GM19463 (cell line): Measurements from ENCODE around the gene UNC79.

Experiments used
- ATAC-seq: cut with Tn5 transposase; IDR thresholded peaks from one replicate; pipeline ENCODE4 v1.9.1; 2021; ENCODE audit warnings: mild to moderate bottlenecking, moderate library complexity; ENCODE audit not compliant: unreplicated experiment

The UNC79 gene

DNA sequence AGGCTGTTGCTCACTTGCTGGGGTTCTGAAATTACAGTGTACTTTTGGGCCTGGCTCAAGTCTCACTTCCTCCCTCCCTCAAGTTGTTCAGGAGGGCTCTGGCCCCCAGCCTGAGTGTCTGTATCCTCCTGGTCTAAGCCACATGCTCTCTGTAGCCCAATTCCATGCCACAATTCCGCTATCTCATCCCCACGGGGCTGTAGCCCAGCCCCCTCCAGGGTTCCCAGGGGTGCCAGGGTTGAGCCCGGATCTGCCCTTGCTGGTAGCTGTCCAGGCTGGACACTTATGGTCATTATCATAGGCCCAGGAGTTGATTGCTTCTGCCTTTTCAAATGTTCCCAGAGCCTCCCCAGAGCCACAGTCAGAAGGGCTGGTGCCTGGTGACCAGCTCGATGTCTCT lies 292.3 kb downstream of the UNC79 start:
- ATAC-seq, result no peak

DNA sequence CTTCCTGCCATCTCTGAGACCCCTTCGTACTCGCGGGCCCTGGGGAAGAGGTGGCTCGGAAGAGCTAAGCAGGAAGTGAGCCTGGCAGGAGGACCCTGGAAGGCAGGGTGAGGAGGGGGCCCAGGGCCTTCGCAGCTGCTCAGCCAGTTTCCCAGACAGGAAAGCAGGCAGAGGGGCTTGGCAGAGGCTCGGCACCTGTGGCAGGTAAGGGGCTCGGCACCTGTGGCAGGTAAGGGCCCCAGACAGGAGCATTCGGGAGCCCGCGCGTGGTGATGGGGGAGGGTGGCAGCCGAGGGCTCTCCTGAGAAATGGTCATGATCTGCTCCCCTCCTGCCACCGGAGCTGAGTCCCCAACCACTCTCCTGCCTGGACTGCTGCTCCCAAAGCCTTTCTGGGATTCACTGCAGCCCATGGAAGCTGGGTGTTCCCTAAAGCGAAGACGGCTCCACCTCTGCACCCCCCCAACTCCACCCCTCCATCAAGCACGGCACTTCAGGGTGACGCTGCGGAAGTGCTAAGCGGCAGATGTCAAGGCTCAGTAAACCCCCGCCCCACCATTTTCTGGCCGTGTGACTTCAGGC lies 294.4 kb downstream of the UNC79 start:
- no peak for ATAC-seq

DNA sequence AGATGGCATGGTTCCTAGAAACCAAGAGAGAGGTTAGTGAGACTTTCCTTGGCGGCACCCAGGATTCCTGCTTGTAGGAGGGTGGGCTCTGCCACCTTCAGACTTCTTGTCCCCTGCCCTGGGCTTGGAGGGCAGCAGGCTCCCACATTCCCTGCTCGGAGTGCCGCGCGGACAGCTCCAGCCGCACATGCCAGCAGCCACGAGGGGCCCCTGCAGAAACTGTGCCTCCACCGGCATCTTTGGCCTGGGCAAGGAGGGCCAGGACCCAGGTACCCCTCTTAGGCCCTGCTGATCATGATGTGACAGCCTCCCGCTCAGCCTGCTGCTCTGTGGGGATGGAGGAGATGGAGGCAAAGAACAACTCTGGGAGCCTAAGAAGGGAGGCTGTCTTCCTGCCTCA lies 295.3 kb downstream of the UNC79 start:
- ATAC-seq, result no peak

DNA sequence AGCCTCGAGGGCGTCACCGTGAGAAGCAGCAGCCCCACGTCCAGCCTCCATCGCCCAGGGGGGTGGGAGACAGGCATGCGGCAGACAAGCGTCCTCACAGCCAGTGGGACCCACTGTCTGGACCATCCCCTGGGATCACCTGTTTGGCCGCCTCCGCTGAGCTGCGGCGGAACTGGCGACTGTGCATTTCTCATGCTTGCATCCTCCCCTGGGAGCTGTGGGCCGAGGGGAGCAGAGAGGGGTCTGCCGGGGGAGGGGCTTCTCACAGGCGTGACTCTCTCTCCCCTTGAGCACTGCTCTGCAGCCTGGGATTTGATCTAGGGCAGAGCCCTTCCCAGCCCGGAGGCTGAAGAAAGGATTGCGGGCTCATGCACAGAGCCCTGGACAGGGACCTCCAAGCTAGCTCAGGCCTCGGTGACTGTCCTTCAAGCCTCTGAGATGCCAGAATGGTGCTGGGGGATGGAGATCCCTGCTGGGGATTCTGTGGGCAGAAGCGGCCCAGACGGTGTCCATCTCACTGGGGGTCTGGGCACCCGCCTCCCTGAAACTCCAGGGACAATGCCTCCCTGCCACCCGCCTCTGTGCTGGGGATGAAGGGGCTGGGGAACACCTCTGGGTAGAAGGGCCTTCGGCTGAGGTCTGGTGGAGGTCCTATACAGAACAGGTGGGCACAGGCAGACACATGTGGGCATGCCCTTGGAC lies 296.5 kb downstream of the UNC79 start:
- no peak for ATAC-seq

DNA sequence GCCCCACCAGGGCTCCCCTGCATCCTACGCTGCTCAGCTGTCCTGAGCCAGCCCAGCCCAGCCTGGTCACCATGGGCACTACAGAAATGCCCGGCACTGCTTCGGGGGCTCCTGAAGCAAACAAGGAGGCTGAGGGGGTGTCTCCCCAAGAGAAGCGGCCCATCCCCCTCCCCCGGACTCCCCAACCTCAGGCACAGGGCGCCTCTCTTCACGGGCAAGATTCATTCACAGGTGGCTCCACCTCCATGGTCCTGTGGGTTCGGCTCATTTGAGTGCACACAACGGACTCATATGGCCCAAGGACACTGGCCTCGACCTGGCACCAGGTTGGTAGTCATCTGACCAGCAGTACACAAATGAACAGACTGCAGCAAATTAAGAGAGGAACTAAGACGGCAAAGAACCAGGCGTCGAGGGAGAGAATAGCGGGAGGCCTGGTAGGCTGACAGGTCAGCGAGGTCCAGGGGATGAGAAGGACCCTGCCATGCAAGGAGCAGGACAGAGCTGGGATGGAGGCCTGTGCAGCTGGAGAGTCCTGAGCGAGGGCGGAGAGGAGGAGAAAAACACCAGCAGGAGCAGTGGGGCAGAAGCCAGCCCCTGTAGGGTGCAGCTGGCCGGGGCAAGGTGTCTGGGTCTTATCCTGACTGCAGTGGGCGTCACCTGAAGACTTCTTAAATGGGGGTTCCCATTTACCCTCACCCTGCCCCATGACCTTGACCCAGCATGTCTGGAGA lies 297.3 kb downstream of the UNC79 start:
- no peak for ATAC-seq

DNA sequence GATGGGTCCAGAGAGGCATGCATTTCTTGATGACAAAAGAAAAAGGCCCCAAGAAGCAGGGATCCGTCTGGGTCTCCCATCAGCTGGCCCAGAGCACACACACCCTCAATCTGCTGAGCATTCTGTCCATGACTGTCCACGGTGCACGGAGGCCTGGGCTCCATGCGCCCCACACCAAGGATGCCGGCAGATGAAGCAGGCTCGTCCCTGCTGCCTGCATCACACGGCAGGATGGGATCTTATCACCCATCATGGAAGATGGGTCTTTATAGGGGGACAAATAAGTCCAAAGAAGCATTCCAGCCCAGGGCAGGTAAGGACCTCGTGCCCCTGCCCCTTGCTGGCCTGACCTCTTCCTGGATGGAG lies 297.9 kb downstream of the UNC79 start:
- no peak for ATAC-seq

DNA sequence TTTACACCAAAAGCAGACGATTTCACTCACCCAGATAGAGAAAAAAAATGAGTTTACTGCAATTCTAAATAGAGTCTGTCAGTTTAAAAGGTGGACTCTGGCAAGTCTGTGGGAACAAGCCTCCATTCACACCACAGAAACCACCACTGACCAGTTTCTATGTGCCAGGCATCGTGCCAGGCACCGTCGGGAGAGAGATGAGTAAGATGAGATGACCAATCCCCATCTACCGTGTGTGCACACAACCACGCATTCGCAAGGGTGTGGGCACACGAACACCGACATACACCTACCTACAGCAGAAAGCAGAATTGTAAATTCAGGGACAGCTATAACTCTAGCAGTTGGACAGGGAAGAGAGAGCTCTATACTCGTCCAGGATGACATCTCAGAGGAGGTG lies 299.3 kb downstream of the UNC79 start:
- ATAC-seq, result no peak

DNA sequence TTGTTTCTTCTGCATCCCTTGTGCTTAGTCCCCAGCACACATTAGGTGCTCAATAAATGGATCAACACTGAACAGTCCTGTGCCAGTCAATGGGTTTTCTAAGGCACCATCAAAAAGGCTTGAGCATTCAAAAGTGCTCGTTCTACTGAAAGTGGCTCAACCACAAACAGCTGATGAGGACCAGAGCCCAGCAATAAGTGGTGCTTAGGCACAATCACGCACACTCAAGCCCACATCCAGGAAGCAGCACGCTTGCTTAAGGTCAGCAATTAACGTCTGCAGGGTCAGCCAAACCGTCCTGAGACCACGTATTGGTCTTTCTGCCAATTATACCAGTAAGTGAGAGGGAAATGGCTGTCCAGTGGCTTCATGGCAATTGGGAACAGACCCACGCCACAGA lies 301.0 kb downstream of the UNC79 start:
- no peak for ATAC-seq

DNA sequence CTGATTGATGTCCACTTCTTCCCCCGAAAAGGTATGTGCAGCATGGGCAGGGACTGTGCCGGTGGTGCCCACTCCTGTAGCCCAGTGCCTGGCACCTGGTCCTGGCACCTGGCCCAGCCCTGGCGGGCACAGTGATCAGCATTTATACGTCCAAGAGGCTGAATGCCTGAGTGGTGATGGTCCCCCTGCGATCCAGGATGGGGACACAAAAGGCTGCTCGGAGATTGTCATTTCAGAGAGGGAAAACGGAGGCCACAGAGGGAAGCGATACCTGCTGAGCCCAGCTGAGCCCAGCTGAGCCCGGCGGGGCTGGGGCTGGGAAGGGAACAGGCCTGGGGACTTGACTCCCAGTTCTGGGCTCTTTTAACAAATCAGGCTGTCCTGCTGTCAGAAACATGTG lies 301.8 kb downstream of the UNC79 start:
- no peak for ATAC-seq

DNA sequence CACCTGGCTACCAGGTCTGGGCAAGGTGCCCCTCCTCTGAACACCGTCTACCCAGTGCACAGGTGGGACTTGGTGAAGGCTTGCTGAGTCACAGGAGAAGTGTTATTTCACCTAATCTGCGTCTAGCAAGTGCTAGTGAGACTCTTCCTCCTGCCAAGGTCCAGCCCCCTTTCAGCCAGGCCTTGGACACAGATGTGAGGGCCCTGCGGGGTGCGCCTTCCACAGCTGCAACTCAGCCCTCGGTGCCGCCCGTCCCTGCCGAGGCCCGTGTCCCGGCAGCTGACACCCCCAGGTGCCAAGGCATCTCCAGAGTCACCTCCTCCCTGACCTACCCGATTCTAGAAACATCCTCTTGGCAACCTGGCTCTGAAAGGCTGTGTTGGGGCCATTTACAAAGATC lies 302.5 kb downstream of the UNC79 start:
- ATAC-seq, result no peak

DNA sequence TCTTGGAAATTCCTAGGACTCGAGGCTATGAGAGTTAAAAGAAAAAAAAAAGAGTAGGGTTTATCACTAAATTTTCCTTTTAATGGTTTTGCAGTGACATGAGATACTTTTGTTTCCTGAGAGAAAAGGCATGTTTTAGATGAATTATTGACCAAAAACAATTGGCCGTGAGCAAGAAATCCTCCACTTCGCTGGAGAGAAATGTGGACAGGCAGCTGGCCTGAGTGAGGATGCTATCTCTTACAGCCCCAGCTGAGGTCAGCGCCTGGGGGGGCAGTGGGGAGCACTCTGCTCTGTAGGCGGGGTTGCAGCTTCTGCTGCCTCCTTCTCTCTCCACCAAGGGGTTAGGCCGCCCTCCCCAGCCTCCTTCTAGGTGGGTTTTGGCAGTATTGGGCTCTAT lies 302.9 kb downstream of the UNC79 start:
- no peak for ATAC-seq

DNA sequence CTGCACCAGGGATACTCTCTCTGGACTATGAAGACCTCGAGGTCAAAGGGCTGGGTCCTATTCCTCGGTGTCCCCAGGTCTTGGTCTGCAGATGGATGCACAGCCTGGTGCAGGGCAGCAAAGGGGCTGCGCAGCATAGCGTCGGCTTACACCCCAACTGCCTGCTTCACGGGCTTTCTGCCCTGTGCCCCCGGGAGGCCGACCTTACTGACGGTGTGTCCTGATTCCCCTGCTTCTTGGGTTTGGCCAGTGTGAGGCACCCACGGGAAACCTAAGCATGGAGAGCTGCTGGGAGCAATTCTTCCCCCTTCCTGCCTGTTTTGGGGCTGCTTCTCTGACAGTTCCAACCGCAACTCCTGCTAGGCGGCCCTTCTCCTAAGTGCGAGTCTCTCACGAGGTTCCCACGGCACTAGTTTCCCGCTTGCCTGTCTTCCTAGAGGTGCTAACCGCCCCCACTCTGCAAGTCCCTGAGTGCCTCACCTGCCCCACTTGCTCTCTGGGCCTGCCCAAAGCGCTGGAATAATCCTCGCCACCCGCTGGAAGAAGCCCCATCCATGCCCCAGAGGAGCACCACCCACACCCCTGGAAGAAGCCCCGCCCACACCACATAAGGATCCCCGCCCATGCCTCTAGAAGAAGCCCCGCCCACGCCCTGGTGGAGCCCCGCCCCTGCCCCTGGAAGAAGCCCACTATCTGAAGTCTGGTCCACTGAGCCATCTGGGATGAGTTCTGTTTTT lies 303.5 kb downstream of the UNC79 start:
- ATAC-seq, result no peak

DNA sequence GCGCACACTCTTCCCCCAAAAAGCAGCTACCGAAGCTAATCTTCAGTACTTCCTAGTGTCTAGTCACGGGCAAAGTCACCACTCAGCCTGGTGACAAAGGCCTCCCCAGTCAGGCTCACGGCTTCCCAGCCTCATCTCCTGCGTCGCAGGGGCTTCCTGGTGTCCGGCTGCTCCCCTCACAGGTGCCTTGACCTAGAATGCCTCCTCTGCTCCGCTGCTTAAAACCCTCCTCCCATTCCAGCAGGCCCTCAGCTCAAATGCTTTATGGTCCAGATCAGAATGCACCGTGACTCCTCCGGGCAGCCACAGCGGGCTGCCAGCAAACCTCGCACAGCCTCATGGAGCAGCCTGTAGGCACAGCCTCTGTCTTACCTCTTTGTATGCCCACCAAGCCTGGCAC lies 304.5 kb downstream of the UNC79 start:
- no peak for ATAC-seq

DNA sequence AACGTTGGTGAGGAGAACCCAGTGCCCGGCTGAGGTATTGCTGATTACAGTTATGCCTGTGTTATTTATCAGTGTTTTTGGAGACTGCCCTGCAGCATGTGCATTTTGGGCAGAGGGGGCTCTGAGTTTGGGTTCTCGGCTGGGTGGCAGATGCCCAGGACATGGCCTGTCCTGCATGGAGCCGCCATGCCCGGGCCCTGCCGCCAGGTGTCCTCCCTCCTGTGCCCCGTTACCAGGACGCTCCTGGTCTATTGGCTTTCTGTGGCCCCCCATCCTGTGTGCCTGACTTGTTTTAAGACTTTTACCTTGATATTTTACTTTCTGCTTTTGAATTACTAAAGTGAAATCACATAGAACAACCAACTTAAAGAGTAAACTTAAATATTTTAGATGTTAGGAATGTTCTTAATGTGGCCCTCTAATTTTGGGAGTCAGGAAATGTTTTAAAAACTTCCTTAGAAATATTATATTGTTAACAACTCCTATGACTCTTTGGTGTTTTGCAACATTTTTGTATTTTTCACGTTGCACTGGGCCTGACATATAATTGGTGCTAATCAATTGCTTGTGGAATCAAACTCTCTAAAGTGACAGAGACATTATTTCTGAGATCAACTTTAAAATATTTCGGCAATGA lies 305.8 kb downstream of the UNC79 start:
- no peak for ATAC-seq

DNA sequence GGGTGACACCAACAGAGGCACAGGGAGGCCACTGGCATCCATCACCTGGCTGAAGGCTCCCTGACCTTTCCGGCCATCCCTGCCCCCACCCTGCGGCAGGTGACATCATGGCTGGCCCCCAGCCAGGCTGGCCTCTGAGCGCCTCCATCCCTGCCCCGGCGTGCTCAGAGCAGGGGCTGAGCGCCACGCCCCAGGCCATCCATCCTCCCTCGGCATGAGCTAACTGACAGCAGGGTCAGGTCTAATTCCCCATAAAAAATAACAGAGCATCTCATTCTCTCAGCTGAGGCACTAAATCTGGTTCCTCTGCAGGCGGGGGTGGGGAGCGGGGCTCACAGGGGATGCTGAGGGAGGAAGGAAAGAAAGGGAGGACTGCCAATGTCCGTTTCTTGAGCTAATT lies 306.9 kb downstream of the UNC79 start:
- ATAC-seq, result no peak

DNA sequence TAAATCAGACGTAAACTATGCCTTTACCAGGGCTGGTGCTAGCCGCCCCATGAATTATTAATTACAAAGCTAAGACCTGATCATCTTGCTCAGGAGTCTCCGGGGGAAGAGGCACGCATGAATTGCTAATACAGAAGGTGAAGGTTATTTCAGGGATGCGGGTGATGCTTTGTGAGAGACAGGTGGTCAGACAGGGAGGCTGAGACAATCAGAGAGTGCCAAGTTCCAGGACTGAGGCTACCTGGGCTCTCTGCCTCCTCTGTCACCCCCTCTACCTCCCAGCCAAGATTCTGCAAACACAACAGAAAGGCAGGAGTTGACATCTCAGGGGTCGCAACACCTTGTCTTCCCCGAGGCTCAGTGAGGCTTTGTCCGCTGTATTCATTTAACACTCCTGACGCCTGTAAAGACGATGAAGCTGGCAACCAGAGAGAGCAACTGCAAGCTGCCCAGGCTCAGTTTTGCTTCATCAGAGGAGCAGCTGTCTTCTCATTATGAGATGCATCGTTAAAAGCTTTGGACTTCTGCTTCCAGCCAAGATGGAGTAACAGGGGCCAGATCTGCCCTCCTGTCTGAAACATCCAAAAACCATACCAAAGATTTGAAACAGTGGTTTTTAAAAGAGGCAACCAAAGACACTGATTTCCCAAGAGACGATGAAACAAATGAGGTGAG lies 311.0 kb downstream of the UNC79 start:
- ATAC-seq, result no peak

DNA sequence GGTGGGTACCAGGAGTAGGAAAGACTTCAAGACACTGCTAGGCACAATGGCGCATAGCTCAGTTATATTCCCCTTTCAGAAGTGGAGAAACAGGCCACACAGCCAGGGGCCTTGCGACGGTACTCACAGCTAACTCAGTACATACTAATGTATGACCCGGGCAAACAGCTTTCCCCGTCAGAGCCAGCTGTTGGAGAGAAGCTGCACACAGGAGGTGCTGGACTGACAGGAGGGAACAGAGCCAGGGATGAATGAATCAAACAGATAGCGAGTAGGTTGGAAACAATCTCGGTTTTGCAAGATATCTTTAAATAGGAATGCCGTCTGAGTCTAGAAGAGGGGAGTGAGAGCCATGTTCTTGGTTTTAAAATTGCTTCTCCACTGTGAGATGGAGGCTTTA lies 312.0 kb downstream of the UNC79 start:
- ATAC-seq, result no peak

DNA sequence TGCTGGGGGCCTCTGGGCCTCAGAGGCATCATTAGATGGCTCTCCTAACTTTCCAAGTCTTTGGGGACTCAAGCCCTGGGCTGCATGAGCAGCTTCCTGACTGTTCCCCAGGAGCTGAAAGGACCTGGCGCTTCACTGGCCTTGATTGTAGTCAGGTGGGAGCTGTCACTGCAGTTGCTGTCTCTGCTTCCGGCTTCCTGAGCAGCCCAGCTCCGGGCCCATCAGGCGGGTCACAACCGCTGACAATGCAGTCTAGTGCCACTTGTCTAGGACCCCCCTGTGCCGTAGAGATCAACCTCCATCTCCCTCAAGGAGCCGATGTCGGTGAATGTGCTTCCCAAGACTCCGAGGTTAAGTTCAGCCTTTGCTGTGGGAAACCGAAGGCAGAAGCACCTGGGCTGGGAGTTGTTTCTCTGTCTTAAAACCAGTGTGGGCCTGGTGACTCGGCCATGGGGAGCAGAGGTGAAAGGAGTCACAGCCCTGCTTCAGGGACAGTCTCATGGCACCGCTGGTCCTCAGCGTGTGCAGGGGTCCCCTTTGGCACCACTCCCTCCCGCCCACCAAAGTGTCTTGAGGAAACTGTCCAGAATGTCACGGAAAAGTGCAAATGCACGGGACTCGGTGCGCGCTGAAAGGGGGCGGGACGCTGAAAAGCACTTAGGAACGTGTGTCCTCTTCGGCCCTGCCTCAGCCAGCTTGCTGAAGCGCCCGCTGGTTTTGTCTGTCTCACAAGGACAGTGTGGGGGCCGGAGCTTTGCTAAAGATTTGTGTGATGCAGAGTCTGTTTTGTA lies 312.7 kb downstream of the UNC79 start:
- ATAC-seq, result no peak

DNA sequence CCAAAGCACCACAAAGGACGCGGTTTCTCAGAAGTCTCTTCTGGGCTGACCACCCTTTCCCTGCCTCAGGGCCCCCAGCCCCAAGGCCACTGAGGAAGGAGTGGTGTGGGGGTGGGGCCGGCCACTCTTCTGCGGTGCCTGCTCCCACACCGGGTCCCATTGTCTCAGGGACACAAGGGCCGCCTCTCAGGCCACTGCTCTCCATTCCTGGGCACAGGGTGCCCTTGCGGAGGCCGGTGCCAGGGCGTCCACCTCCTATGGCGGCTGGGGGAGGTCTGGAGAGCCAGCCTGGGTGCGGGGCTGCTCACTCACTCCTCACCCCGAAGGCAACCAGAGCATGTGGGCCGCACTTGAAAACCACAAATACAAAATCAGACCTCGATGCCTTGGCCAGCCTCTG lies 313.4 kb downstream of the UNC79 start:
- ATAC-seq, result no peak

DNA sequence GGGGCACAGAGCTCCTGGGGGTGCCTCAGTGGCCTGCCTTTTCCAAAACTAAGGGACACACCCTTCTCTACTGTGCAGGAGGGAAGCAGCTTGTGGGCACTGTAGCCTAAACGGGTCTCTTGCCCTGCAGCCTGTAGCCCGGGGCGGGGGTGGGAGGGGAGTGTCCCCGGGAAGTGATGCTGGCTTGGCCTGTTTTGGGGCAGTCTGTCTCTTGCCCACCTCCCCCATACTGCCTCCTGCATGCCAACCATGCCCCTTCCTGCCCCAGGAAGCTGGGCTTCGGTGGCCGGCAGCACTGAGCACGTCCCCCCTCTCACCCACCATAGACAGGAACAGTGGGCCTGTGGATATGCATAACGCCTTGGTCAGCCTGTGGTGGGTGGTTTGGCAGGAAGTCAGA lies 314.1 kb downstream of the UNC79 start:
- ATAC-seq, result no peak
